Measurements from ENCODE around the gene GPR135. TPM values are rescaled to one million over a fixed set of nuclear protein-coding genes. Genes with fewer than 3 reads are reported as not detected.

Gene GPR135
- total and polyA plus RNA-seq, 2 of the 13 experiments (the other 11 are each of a cell fraction or from before 2014, with no cell fraction given): 0.46 to 1.3 TPM

GRCh38 chr14:59484639-59485175 is 19.5 kb upstream of the GPR135 start (continued):
- TF ChIP-seq, protein P1, sequence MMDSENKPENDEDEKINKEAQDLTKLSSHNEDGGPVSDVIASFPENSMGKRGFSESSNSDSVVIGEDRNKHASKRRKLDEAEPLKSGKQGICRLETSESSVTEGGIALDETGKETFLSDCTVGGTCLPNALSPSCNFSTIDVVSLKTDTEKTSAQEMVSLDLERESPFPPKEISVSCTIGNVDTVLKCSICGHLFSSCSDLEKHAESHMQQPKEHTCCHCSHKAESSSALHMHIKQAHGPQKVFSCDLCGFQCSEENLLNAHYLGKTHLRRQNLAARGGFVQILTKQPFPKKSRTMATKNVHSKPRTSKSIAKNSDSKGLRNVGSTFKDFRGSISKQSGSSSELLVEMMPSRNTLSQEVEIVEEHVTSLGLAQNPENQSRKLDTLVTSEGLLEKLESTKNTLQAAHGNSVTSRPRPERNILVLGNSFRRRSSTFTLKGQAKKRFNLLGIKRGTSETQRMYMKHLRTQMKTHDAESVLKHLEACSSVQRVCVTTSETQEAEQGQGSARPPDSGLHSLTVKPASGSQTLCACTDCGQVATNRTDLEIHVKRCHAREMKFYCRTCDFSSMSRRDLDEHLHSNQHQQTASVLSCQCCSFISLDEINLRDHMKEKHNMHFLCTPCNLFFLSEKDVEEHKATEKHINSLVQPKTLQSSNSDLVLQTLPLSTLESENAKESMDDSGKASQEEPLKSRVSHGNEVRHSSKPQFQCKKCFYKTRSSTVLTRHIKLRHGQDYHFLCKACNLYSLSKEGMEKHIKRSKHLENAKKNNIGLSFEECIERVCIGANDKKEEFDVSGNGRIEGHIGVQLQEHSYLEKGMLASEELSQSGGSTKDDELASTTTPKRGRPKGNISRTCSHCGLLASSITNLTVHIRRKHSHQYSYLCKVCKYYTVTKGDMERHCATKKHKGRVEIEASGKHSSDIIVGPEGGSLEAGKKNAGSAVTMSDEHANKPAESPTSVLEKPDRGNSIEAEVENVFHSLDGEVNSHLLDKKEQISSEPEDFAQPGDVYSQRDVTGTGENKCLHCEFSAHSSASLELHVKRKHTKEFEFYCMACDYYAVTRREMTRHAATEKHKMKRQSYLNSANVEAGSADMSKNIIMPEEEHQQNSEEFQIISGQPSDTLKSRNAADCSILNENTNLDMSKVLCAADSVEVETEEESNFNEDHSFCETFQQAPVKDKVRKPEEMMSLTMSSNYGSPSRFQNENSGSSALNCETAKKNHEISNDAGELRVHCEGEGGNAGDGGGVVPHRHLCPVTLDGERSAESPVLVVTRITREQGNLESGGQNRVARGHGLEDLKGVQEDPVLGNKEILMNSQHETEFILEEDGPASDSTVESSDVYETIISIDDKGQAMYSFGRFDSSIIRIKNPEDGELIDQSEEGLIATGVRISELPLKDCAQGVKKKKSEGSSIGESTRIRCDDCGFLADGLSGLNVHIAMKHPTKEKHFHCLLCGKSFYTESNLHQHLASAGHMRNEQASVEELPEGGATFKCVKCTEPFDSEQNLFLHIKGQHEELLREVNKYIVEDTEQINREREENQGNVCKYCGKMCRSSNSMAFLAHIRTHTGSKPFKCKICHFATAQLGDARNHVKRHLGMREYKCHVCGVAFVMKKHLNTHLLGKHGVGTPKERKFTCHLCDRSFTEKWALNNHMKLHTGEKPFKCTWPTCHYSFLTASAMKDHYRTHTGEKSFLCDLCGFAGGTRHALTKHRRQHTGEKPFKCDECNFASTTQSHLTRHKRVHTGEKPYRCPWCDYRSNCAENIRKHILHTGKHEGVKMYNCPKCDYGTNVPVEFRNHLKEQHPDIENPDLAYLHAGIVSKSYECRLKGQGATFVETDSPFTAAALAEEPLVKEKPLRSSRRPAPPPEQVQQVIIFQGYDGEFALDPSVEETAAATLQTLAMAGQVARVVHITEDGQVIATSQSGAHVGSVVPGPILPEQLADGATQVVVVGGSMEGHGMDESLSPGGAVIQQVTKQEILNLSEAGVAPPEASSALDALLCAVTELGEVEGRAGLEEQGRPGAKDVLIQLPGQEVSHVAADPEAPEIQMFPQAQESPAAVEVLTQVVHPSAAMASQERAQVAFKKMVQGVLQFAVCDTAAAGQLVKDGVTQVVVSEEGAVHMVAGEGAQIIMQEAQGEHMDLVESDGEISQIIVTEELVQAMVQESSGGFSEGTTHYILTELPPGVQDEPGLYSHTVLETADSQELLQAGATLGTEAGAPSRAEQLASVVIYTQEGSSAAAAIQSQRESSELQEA (CRISPR knock-in tag; IDR thresholded peaks at IDR 0.05; ENCODE audit: not compliant biosample characterization): no peak
- TF ChIP-seq KMT2B (CRISPR knock-in tag; IDR thresholded peaks at IDR 0.05) (0 out of 2 replicates have a peak, but pooled peaks have one; percentile 11), NR2C2 (CRISPR knock-in tag; IDR thresholded peaks at IDR 0.05; ENCODE audit: borderline replicate concordance) (0 out of 2 replicates have a peak, but pooled peaks have one; percentile 39), MED13 (CRISPR knock-in tag; IDR thresholded peaks at IDR 0.05) (no peak), SNAPC2 (CRISPR knock-in tag; IDR thresholded peaks at IDR 0.05) (no peak), ZNF674 (CRISPR knock-in tag; IDR thresholded peaks at IDR 0.05; ENCODE audit: low read depth) (no peak), ZNF30 (CRISPR knock-in tag; IDR thresholded peaks at IDR 0.05) (no peak), RFXAP (CRISPR knock-in tag; IDR thresholded peaks at IDR 0.05; ENCODE audit: borderline replicate concordance) (no peak), SRSF4 (IDR thresholded peaks at IDR 0.05; ENCODE audit: low read depth, low read length, poor library complexity, severe bottlenecking) (no peak), HNRNPLL (IDR thresholded peaks at IDR 0.05; ENCODE audit: low read depth, low read length, poor library complexity, severe bottlenecking) (peak; percentile 85), ASH2L (IDR thresholded peaks at IDR 0.05; ENCODE audit: insufficient read length, low read depth, low read length) (peak; percentile 68), THYN1 (CRISPR knock-in tag; IDR thresholded peaks at IDR 0.05; ENCODE audit: borderline replicate concordance, low read depth) (no peak)
- TF ChIP-seq, protein P2, sequence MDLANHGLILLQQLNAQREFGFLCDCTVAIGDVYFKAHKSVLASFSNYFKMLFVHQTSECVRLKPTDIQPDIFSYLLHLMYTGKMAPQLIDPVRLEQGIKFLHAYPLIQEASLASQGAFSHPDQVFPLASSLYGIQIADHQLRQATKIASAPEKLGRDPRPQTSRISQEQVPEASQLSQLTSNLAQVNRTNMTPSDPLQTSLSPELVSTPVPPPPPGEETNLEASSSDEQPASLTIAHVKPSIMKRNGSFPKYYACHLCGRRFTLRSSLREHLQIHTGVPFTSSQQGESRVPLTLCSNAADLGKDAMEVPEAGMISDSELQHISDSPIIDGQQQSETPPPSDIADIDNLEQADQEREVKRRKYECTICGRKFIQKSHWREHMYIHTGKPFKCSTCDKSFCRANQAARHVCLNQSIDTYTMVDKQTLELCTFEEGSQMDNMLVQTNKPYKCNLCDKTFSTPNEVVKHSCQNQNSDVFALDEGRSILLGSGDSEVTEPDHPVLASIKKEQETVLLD (CRISPR knock-in tag; IDR thresholded peaks at IDR 0.05; ENCODE audit: low read depth): no peak
- TF ChIP-seq, protein P3, sequence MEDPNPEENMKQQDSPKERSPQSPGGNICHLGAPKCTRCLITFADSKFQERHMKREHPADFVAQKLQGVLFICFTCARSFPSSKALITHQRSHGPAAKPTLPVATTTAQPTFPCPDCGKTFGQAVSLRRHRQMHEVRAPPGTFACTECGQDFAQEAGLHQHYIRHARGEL (CRISPR knock-in tag; IDR thresholded peaks at IDR 0.05): no peak
- TF ChIP-seq, protein P4, sequence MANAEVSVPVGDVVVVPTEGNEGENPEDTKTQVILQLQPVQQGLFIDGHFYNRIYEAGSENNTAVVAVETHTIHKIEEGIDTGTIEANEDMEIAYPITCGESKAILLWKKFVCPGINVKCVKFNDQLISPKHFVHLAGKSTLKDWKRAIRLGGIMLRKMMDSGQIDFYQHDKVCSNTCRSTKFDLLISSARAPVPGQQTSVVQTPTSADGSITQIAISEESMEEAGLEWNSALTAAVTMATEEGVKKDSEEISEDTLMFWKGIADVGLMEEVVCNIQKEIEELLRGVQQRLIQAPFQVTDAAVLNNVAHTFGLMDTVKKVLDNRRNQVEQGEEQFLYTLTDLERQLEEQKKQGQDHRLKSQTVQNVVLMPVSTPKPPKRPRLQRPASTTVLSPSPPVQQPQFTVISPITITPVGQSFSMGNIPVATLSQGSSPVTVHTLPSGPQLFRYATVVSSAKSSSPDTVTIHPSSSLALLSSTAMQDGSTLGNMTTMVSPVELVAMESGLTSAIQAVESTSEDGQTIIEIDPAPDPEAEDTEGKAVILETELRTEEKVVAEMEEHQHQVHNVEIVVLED (CRISPR knock-in tag; IDR thresholded peaks at IDR 0.05; ENCODE audit: borderline replicate concordance): no peak

Data from HepG2 (cell line).